K562 (cell line): ENCODE measurements around the gene PQBP1.

Experiments
- FOXM1 ChIP-seq, 2 experiments: fragments of 450-650 bp in 1 of 2; sonication (generic) in 1 of 2; formaldehyde crosslinking in 1 of 2; IDR thresholded peaks; 2 replicates each; pipeline versions ENCODE4 v1.6.1 to v1.9.0; 2017 to 2022; ENCODE audit warnings: low read depth in 2 of 2, mild to moderate bottlenecking in 2 of 2, missing genetic modification reagents in 1 of 2, moderate library complexity in 1 of 2
- JUN ChIP-seq, 2 experiments: sonication (generic) in 1 of 2; formaldehyde crosslinking in 1 of 2; IDR thresholded peaks; 2 replicates each; pipeline versions ENCODE4 v1.6.1 to v1.8.0; 2012 to 2022; ENCODE audit warnings: borderline replicate concordance in 2 of 2, mild to moderate bottlenecking in 2 of 2, improper control_type of control experiment in 1 of 2, low read depth in 1 of 2, low read length in 1 of 2, missing genetic modification reagents in 1 of 2
- KDM4B ChIP-seq, 2 experiments: fragments of 450-650 bp in 1 of 2; sonication (generic) in 1 of 2; IDR thresholded peaks; 2 replicates each; pipeline ENCODE4 v1.6.1; 2016 to 2017; ENCODE audit warnings: borderline replicate concordance in 2 of 2, antibody characterized with exemption in 1 of 2, low read depth in 1 of 2, mild to moderate bottlenecking in 1 of 2
- NCOA2 ChIP-seq, 2 experiments: fragments of 450-650 bp; IDR thresholded peaks; 2 replicates each; pipeline ENCODE4 v1.6.1; 2018; ENCODE audit warnings: mild to moderate bottlenecking in 2 of 2, moderate library complexity in 1 of 2; ENCODE audit not compliant: partially characterized antibody in 2 of 2
- SETDB1 ChIP-seq: IDR thresholded peaks from one replicate; pipeline ENCODE4 v1.6.1; 2012; ENCODE audit warnings: low read length, control low read depth, inconsistent platforms
- SRSF7 ChIP-seq: fragments of 200-400 bp; formaldehyde crosslinking; optimal IDR thresholded peaks from 2 replicates; pipeline ENCODE3; 2017; ENCODE audit warnings: mild to moderate bottlenecking, low read depth, low read length
- ZFX ChIP-seq: sonication (generic); formaldehyde crosslinking; IDR thresholded peaks from 2 replicates; pipeline ENCODE4 v1.8.0; 2022; ENCODE audit warnings: mild to moderate bottlenecking, missing genetic modification reagents, moderate library complexity
- ZNF140 ChIP-seq: fragments of 250-450 bp; sonication (Bioruptor Pico); IDR thresholded peaks from 2 replicates; pipeline ENCODE4 v1.8.0; 2021; ENCODE audit warnings: moderate library complexity, mild to moderate bottlenecking, inconsistent platforms
- ZSCAN29 ChIP-seq: fragments of 450-650 bp; IDR thresholded peaks from 2 replicates; pipeline ENCODE4 v1.6.1; 2017
- TF ChIP-seq, protein P1 (sequence below), 3 experiments: IDR thresholded peaks in 2 of 3; conservative IDR thresholded peaks in 1 of 3; 2 replicates each; pipeline ENCODE4 v1.5.1; 2011 to 2012; ENCODE audit warnings: low read length in 3 of 3, mild to moderate bottlenecking in 3 of 3, control low read depth in 2 of 3, improper control_type of control experiment in 1 of 3, inconsistent platforms in 1 of 3, low read depth in 1 of 3, mixed read lengths in 1 of 3, moderate library complexity in 1 of 3; ENCODE audit not compliant: insufficient read depth in 2 of 3

- TF ChIP-seq ZSCAN29 (no peak), FOXM1 (IDR thresholded peaks at IDR 0.05; ENCODE audit: low read depth) (no peak), FOXM1 (CRISPR knock-in tag; IDR thresholded peaks at IDR 0.05; ENCODE audit: low read depth) (no peak), ZNF140 (CRISPR knock-in tag) (no peak), ZFX (CRISPR knock-in tag) (no peak), KDM4B (IDR thresholded peaks at IDR 0.05; ENCODE audit: borderline replicate concordance in 2 of 2, low read depth in 1 of 2) (no peak), NCOA2 (IDR thresholded peaks at IDR 0.05; ENCODE audit: partially characterized antibody in 2 of 2) (no peak), SRSF7 (no peak), SETDB1 (no peak), JUN (IDR thresholded peaks at IDR 0.05; ENCODE audit: borderline replicate concordance, low read depth, low read length) (no peak), JUN (CRISPR knock-in tag; IDR thresholded peaks at IDR 0.05; ENCODE audit: borderline replicate concordance) (no peak)
- TF ChIP-seq, protein P1, sequence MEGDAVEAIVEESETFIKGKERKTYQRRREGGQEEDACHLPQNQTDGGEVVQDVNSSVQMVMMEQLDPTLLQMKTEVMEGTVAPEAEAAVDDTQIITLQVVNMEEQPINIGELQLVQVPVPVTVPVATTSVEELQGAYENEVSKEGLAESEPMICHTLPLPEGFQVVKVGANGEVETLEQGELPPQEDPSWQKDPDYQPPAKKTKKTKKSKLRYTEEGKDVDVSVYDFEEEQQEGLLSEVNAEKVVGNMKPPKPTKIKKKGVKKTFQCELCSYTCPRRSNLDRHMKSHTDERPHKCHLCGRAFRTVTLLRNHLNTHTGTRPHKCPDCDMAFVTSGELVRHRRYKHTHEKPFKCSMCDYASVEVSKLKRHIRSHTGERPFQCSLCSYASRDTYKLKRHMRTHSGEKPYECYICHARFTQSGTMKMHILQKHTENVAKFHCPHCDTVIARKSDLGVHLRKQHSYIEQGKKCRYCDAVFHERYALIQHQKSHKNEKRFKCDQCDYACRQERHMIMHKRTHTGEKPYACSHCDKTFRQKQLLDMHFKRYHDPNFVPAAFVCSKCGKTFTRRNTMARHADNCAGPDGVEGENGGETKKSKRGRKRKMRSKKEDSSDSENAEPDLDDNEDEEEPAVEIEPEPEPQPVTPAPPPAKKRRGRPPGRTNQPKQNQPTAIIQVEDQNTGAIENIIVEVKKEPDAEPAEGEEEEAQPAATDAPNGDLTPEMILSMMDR (IDR thresholded peaks at IDR 0.05 in 2 of 3, conservative IDR thresholded peaks at IDR 0.05 in 1 of 3; ENCODE audit: insufficient read depth in 2 of 3, low read depth in 1 of 3, low read length in 3 of 3) = no peak
Observed at GRCh38 chrX:48883729-48884128, 14.0 kb upstream of the PQBP1 start.
